GM21381 (cell line): Measurements from ENCODE around the gene NOSTRIN.
"Not testable (repeated sequence)": the region's sequence is repeated elsewhere in the genome, so short reads cannot be mapped to it uniquely, and the experiment has no call there.

Source experiments
- ATAC-seq: cut with Tn5 transposase; IDR thresholded peaks from one replicate; pipeline ENCODE4 v1.9.1; 2021; ENCODE audit warnings: mild to moderate bottlenecking, moderate library complexity; ENCODE audit not compliant: unreplicated experiment

Gene NOSTRIN

DNA sequence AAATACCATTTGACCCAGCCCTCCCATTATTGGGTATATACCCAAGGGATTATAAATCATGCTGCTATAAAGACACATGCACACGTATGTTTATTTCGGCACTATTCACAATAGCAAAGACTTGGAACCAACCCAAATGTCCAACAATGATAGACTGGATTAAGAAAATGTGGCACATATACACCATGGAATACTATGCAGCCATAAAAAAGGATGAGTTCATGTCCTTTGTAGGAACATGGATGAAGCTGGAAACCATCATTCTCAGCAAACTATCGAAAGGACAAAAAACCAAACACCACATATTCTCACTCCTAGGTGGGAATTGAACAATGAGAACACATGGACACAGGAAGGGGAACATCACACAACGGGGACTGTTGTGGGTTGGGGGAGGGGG is 68.4 kb downstream of the NOSTRIN start:
- ATAC-seq: not testable (repeated sequence)

DNA sequence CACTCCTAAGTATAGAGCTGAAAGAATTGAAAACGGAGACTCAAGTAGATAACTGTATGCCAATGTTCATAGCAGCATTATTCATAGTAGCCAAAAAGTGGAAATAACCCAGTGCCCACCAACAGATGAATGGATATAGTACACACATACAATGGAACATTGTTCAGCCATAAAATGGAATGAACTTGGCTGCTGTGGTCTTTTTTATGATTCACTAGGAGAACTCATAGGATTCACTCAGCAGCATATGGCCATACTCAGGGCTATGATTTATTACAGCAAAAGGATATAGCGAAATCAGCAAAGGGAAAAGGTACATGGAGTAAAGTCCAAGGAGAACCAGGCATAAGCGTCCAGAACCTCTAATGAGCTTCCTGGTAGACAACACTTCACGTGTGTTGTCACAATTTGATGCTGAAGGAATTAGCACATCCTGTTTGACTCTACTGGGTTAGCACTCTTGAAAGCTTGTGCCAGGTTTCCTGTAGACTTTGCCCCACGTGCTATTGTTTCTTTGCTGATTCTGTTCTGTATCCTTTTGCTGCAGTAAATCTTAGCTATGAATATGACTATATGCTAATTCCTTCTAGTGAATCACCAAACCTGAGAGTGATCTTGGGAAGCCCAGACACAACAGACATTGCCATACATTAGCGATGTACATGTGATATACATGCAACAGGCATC is 72.1 kb downstream of the NOSTRIN start:
- no peak for ATAC-seq

DNA sequence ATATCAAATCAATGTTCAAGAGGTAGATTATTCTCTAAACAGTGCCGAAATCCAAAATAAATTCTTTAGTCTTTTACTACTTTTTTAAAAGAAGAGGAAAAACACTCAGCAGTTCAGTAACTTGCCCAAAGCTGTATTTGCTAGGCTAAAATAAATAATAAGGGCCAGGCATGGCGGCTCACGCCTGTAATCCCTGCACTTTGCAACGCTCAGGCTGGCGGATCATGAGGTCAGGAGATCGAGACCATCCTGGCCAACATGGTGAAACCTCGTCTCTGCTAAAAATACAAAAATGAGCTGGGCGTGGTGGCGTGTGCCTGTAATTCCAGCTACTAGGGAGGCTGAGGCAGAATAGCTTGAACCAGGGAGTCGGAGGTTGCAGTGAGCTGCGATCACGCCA is 79.7 kb downstream of the NOSTRIN start:
- not testable (repeated sequence) for ATAC-seq

DNA sequence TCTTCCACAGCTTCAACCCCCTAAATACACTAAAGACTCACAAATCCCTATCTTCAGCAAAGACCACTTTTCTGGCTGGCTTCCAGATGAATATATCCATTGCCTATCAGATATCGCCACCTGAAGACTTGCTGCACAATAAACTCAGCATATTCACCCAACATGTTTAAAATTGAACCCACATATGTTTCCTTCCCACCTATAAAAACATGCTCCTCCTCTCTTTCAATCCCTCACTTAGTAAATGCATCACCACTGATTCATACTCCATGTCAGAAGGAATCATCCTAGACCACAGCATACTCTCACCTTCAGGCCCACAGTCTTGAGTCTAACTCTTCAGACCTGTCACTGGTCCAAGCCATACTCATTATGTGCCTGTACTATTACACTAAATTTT is 82.5 kb downstream of the NOSTRIN start:
- no peak for ATAC-seq

DNA sequence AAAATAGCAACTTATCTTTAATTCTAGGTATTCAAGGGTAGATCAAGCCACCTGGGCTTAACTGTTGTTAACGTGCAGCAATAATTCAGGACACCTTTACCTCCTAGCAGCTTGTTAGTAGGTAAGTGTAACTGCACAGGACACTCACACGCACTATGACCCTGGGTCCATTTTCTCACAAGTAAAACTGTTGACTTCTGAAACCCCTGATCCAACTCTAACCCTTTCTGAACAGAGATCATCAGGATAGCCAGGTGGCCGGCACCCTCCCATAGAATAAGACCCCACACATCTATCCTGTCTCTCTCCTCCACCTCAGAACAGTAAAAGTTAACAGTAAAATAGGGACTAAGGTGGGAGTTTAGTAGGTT is 87.2 kb downstream of the NOSTRIN start:
- ATAC-seq: no peak

DNA sequence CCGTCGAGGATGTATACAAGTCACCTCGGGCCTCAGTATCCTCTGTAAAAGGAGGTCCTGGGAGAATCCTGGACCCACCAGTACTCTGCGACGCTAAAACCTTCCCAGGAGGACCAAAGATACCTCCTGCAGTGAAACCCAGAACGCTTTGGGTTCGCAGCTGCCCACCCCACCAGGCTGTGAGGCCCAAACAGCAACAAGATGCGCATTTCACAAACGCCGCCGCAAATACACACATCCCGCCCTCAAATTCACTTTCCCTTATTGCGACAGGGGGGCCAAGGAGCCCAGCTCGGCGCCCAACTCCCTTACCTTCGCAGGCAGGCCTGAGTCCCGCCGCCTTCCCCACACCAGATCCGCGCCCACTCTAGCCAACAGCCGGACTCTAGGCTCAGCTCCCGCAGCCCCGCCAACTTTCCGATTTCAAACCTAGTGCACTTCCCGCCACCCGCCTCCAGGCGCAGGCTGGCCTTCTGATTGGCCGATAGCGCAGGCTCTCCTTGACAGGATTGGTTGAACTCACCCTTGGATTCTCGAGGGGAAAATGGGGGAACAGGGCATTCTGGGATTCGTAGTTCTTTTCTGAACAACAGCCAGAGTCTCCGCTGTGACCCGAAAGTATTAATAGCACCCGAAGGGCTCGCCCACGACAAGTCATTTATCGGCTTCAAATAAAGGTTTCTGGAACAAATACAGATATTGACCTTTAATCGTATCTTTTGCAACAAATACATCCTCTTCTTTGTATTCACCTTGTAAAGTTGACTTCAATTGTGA is 87.8 kb downstream of the NOSTRIN start, which contains the start of gene SPC25:
SPC25 (minus strand) TSS at position 425 of the 777 bp plus-strand sequence. CDS start 911 bp downstream, outside the sequence.
- ATAC-seq: peak; percentile 99

DNA sequence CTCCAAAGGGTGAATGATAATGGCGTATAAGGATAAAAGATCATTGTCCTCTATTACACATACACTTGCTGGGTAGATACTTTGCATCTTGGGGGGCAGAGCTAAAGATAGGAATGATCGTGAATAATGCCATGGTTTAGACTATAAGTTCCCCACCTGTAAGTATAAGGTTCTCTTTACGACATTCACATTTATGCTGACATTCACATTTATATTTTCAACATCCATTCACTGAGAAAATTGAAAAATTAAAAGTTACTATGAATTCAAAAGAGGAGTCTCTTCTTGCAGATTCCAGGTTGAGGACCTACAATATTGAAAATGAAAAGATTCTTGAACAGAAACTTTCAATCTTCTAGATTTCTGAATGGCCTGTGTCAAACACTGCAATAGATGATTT is 89.9 kb downstream of the NOSTRIN start:
- no peak for ATAC-seq

DNA sequence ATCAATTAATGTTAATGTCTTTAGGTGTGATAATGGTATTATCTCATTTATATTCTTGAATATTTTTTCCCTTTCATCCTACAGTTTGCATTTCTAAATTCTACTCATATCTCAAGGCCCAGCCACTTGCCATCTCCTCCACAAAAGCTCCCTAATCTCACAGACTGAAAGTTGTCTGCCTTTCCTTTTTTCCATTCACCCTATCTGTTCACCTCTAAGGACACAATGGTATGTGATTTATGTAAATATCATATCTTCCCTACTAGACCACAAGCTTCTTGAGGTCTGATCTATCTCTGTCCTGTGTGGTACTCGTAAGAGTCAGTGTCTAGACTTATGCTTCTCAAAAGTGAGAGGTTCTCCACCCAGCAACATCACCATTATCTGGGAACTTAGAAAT is 91.7 kb downstream of the NOSTRIN start:
- no peak for ATAC-seq

DNA sequence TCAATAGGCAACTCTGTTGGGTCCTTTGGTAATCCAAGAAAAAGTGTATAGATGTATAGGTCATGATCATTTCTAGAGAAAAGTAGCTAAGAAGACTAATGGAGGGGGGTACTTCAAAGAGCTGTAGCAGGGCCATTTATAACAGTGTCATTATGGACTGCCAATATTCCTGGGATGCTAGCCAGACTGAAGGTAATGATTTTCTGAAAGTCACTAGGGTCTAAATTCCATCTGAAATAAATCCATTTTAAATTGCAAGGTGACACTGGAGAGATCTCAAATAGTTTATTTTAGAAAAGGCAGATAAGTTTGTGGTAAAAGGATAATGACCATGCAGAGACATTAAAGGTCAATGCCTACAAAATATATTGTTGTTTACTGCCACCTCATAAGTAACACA is 92.3 kb downstream of the NOSTRIN start:
- no peak for ATAC-seq

DNA sequence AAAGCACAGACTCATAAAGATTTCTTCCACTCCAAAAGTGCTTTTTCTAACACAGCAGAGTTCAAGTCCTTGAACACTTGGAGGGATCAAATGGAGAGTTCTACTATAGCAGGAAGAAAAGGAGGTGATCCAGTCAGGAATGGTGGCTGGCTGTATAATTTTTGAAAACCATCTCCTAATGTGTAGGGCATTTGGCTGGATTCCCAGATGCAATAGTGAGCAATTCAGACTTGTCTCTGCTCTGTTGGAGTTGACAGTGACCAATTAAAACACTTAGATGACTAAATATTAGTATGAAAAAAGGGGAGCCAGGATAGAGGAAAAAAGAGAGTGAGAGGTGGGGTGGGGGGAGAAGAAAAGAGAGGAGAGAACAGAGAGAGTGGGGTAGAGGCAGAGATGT is 93.3 kb downstream of the NOSTRIN start:
- ATAC-seq: no peak

DNA sequence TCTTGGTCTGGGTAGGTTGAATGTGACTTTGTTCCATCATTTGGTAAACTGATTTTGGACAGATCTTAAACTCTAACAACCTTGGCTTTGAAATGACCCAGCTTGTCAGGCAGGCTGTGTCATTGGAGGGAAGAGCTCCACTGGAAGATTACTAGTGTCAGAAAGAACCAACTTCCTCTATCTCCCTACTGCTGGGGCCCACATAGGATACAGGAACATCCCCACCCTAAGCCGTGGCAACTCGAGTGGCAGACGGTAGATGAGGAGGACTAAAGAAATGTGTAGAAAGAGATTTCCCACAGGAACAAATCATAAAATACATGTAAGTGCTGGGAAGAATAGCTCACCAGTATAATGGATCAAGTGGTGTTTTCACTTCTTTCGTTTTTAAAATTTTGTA is 94.3 kb downstream of the NOSTRIN start:
- no peak for ATAC-seq

DNA sequence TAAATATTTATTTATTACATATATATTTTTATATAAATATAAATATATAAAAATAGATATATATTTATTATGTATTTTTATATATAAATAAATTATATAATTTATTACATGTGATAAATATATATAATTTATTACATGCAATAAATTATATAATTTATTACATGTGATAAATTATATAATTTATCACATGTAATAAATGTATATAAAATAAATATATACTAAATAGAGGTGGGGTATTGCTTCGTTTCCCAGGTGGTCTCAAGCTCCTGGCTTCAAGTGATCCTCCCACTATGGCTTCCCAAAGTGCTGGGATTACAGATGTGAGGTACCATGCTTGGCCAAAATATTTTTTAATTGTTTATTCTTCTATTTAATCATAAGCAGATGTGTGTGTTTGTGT is 95.0 kb downstream of the NOSTRIN start:
- no peak for ATAC-seq

DNA sequence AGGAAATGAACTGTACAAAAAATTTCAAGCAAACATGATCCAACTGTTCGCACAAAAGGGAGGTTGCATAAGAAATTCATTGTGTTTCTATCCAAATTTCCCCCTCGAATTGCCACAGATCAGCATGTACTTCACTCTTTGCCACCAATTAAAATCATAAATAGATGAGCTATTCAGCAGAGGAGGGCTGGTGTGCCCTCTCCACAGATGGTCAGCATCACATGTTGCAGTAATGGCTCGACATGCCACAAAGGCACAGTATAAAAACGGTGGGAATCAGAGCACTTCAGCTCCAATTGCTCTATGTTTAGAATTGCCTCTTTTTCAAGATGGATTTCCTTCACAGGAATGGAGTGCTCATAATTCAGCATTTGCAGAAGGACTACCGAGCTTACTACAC is 98.6 kb downstream of the NOSTRIN start, which contains the start of gene G6PC2:
G6PC2 (plus strand) TSS at position 289 of the 400 bp plus-strand sequence; CDS start at position 330, 41 bp downstream.
- ATAC-seq: no peak

DNA sequence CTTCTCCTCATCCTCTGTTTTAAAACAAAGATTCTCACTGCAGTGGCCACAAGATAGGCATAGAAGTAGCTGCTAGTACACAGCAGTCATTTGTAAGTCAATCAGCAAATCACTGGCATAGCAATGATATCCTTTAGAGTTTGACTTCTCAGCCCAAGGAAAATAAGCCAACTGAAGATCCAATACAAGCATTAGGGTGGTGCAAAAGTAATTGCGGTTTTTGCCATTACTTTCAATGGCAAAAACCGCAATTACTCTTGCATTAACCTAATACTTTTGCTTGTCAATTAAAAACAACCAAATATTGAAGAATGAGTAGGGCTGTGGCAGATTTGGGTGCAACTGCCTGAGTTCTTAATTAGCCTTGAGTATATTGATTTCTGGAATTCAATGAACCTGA is 101.5 kb downstream of the NOSTRIN start:
- no peak for ATAC-seq

DNA sequence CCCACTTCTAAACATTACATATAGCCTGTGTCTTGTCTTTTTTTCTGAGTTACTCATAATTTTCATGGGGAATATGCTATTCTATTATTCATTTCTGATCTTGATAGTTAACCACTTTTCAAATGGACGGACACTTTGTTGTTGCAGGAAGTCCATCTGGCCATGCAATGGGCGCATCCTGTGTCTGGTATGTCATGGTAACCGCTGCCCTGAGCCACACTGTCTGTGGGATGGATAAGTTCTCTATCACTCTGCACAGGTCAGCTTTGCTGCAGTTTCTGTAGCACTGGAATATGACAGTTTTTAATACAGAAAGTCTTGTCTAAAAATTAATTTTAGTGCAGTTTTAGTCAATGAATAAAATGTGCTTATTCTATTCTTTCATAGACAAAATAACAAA is 101.9 kb downstream of the NOSTRIN start:
- ATAC-seq: no peak

DNA sequence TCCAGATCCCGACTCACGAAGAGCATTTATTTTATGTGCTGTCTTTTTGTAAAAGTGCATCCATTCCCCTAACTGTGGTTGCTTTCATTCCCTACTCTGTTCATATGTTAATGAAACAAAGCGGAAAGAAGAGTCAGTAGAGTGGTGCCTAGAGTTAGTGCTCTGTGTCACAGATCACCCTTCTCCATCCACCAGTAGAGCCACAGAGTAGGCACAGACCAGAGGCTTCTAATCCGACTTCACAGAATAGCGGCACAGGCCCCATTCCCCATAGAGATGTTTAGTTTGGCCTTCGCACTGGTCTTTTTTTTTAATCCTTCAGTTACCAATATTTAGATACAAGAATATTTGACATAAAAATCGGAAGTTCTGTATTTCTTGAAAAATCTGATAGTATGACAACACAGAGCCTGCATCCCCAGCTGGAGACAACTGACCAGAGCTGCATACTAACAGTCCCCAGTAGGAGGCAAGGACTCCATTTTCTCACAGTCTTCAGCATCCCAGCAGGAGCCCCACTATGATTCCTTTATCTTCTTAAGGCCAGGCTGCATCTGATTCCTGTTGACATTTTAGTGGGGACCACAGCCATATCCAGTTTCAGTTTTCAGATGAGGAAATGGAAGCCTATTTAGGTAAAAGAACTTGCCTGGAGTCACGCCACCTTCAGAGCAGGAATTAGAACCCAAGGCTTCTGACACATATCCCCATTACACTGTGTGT is 105.7 kb downstream of the NOSTRIN start:
- ATAC-seq: no peak

DNA sequence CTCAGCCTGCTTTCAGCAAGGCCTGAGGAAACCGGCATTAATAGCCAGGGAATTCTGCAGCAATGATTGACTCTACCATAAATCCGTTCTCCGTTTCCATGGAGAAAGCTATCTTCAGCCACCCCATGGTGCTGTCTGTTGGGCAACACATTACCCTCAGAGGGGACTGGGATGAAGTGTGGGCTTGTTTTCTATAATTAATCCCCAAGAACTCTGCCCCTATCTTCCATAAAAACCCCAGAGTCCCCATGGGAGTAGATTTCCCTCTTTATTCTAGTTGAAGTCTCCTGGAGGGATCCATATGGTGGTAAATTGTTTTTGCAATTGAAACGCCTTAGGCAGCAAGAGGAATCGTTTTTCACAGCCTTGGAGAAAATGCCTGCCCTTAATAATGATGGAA is 107.9 kb downstream of the NOSTRIN start:
- ATAC-seq: no peak

DNA sequence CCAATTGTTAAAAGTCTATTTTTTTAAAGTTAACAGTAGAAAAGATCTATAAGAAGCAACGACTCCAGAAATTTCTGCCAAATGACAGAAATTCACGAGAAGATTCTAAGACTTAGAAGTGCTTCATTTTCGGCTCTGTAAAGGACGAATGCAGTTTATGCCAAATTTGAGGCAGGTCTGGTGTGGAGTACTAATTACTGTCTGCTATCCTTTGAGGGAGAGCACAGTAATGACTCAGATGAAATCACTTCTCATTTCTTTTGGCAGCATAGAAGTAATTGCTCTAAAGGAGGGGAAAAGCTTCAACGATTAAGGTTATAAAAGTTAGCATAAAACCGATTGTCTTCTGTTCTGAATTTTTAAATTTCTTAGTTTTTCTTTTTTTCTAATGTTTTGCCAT is 110.0 kb downstream of the NOSTRIN start:
- ATAC-seq: no peak

DNA sequence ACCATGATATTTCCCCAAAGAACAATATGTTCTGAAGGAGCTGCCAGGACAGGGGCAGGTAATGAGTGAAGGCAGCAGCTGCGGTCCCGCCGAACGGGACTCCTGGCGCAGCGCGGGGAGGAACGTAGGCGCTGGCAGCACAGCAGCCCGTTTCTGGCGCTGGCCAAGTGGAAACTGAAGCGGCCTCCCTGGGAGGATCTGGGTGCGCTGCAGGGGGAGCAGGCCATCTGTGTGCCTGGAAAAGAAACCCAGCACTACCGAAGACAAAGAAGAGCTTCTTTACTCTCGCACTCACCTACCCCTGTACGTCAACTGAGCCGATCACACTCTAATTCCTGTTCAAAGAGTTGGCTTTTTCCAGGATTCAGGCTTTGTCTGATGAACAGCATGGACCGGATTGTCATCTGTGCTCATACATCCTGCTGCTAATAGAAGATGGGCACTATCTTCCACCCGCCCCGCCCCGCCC is 110.5 kb downstream of the NOSTRIN start:
- no peak for ATAC-seq

DNA sequence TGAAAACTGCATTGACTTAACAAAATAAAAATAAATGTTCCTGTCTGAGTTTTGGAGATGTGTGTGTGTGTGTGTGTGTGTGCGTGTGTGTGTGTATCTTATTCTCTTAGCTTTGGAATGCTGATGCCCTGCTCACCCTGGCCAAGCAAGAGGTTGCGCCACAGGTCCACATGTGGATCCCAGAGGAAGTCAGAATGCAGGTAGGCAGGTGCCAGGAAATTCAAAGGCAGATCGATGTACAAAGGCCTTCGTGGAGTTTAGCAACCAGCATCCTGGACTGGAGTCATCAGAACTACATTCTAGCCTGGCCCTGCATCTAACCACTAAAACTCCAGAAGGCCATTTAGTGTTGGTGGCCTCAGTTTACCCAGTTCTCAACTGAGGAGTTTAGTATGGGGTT is 111.1 kb downstream of the NOSTRIN start:
- ATAC-seq: no peak
